ENCODE data around the gene ZBTB18. TPM values are rescaled to one million over a fixed set of nuclear protein-coding genes. Genes with fewer than 3 reads are reported as not detected.

The ZBTB18 gene
- total and polyA plus RNA-seq, 4 donors: 27.6 to 49.7 (median 33.9) TPM

DNA sequence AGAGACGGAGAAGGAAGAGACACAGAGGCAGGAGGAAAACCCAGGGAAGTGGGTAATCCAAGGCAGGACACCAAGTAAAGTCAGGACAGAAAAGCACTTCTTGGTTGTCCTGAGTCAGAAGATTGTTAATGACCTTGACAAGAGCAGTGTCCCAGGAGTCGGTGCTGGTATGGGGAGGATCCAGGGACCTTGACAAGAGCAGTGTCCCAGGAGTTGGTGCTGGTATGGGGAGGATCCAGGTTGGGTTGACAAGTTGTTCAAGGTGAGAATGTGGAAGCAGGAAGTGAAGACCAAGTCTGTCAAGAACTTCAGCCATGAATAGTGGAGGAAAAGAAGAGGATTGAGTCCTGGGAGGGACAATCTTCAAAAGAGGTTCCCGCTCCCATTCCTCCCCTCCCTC, 31.9 kb downstream of the ZBTB18 start:
- H3K27ac ChIP-seq (ENCODE audit: low read depth, low read length): no peak overlapping the region
- WGBS (ENCODE audit: insufficient coverage): 89% methylated on average over 2 of the region's 3 CpGs
- no peak for DNase-seq (ENCODE audit: low read depth in 4 of 6, low spot score in 6 of 6)

DNA sequence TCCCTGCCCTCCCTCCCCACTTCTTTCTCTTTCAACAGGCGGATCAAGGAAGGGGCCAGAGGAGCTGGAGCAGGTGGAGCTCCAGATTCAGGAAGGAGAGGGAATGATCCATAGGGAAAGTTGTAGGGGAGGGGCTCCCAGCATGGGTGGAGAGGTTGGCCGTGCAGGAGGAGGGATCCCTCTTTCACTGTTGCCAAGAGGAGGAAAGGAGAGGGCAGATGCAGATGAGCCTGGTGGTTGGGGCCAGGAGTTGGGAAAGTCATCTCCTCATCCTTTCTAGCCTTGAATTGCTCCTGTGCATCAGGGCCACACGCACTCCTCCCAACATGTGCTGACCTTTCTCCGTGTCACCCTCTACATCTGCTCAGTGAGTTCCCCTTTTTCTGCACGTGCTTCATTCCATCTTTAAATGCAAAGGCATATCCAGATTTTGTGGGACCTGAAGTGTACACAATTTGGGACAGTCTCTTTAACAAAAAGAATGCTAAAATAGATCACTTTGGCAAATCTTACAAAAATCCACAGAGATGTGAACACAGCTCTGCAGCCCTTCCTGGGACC, 32.4 kb downstream of the ZBTB18 start:
- no peak overlapping the region for H3K27ac ChIP-seq (ENCODE audit: low read depth, low read length)
- no peak for DNase-seq (ENCODE audit: low read depth in 4 of 6, low spot score in 6 of 6)
- 83% methylated on average over 3 of the region's 5 CpGs for WGBS (ENCODE audit: insufficient coverage)

More for the DNA sequence above, 31.9 kb downstream of the ZBTB18 start:
- Histone ChIP-seq H3K4me3 (ENCODE audit: low read depth, low read length) (no peak overlapping the region), H3K9me3 (ENCODE audit: control insufficient read depth, insufficient read depth, low read length) (no peaks in the 10 kb centered on the region), H3K27me3 (ENCODE audit: control insufficient read depth, insufficient read depth, low read length) (no peaks in the 10 kb centered on the region), H3K4me1 (ENCODE audit: control insufficient read depth, insufficient read depth, low read length) (peaks cover 3% of the 10 kb centered on the region), H3K36me3 (ENCODE audit: control insufficient read depth, insufficient read depth, low read length) (no peaks in the 10 kb centered on the region)

DNA sequence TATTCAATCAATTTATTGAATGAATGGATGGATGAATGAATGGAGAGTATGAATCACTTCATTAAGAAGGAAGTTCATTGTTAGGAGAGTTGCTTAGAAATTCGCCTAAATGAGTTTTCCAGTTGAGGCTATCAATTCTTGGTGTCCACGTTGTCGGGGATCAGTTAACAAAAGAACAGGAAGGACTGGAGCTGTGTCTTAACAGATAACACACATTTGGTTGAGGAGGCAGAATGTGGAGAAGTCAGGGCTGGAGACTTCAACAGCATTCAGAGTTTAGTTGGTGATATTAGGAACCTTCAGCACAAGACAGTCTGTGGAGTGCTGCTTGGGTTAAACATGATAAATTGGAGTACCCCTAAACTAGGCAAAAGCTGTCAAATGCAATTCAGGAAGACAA, 33.7 kb downstream of the ZBTB18 start:
- no peak overlapping the region for H3K4me3 ChIP-seq (ENCODE audit: low read depth, low read length)
- H3K27ac ChIP-seq (ENCODE audit: low read depth, low read length): no peak overlapping the region
- H3K27me3 ChIP-seq (ENCODE audit: control insufficient read depth, insufficient read depth, low read length): no peaks in the 10 kb centered on the region
- no peaks in the 10 kb centered on the region for H3K9me3 ChIP-seq (ENCODE audit: control insufficient read depth, insufficient read depth, low read length)
- DNase-seq (ENCODE audit: low read depth in 4 of 6, low spot score in 6 of 6): no peak
- no peaks in the 10 kb centered on the region for H3K36me3 ChIP-seq (ENCODE audit: control insufficient read depth, insufficient read depth, low read length)
- WGBS (ENCODE audit: insufficient coverage): 39% methylated on average over 3 of the region's 3 CpGs
- H3K4me1 ChIP-seq (ENCODE audit: control insufficient read depth, insufficient read depth, low read length): peaks cover 3% of the 10 kb centered on the region

More for the DNA sequence above, 32.4 kb downstream of the ZBTB18 start:
- H3K9me3 ChIP-seq (ENCODE audit: control insufficient read depth, insufficient read depth, low read length): no peaks in the 10 kb centered on the region
- no peaks in the 10 kb centered on the region for H3K36me3 ChIP-seq (ENCODE audit: control insufficient read depth, insufficient read depth, low read length)
- no peak overlapping the region for H3K4me3 ChIP-seq (ENCODE audit: low read depth, low read length)
- H3K27me3 ChIP-seq (ENCODE audit: control insufficient read depth, insufficient read depth, low read length): no peaks in the 10 kb centered on the region
- peaks cover 3% of the 10 kb centered on the region for H3K4me1 ChIP-seq (ENCODE audit: control insufficient read depth, insufficient read depth, low read length)

DNA sequence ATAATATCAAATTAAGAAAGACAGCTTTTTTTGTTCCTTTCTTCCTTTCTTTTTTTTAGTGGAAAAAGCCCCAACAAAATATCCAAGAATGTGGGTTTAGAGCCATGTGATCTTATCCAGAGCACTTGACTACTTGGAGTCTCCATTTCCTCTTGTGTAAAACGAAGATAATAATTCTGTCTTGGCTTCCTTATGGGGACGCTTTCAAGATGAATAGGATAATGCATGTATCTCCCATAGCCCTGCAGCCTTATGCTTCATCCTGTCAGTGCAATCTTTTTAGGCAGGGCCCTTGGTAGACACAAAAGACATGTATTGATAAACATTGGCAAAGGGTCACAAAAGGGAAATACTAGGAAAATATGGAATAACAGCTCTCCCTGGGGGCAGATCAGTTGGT, 34.8 kb downstream of the ZBTB18 start:
- 100% methylated on average over 2 of the region's 2 CpGs for WGBS (ENCODE audit: insufficient coverage)
- no peaks in the 10 kb centered on the region for H3K36me3 ChIP-seq (ENCODE audit: control insufficient read depth, insufficient read depth, low read length)

DNA sequence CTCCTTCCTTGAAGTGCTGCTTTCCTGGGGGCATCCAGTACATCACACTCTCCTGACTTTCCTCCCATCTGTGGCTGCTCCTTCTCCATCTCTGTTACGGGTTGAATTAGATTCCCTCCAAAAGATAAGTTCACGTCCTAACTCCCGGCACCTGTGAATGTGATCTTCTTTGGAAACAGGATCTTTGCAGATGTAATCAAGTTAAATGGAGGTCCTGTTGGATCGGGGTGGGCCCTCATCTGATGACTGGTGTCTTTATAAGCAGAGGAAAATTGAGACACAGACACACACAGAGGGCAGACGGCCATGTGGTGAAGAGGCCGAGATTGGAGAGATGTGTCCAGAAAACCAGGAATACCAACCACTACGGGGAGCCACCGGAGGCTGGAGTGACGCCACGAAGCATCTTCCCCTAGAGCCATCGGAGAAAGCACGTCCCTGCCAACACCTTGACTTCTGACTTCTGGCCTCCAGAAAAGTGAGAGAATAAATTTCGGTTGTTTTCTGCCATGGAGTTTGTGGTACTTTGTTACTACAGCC, 36.0 kb downstream of the ZBTB18 start:
- DNase-seq (ENCODE audit: low read depth in 4 of 6, low spot score in 6 of 6): no peak
- 89% methylated on average over 8 of the region's 13 CpGs for WGBS (ENCODE audit: insufficient coverage)

More for the DNA sequence above, 34.8 kb downstream of the ZBTB18 start:
- Histone ChIP-seq H3K9me3 (ENCODE audit: control insufficient read depth, insufficient read depth, low read length) (no peaks in the 10 kb centered on the region), H3K27ac (ENCODE audit: low read depth, low read length) (no peak overlapping the region), H3K4me3 (ENCODE audit: low read depth, low read length) (no peak overlapping the region), H3K4me1 (ENCODE audit: control insufficient read depth, insufficient read depth, low read length) (no peaks in the 10 kb centered on the region), H3K27me3 (ENCODE audit: control insufficient read depth, insufficient read depth, low read length) (peaks cover 2% of the 10 kb centered on the region)
- DNase-seq (ENCODE audit: low read depth in 4 of 6, low spot score in 6 of 6): no peak

DNA sequence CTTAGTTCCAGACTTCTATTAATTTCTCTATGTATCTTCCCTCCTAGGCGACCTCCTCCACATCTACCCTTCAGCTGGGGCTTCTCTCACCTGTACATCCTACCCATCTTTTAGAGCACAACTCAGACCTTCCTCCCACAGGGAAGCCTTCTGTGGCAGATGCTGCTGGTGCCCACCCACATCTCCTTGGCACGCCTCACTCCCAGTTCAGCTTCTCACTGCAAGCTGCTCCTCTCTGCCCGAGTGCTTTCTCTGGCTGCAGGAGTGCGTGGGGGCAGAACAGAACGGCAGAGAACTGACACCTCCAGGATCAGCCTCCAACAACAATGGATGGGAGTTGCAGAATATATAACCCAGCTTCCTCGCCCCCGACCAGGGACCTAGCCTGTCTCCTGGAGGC, 36.5 kb downstream of the ZBTB18 start:
- no peak overlapping the region for H3K4me3 ChIP-seq (ENCODE audit: low read depth, low read length)
- no peak overlapping the region for H3K27ac ChIP-seq (ENCODE audit: low read depth, low read length)
- WGBS (ENCODE audit: insufficient coverage): 75% methylated on average over 6 of the region's 7 CpGs
- no peak for DNase-seq (ENCODE audit: low read depth in 4 of 6, low spot score in 6 of 6)
- H3K4me1 ChIP-seq (ENCODE audit: control insufficient read depth, insufficient read depth, low read length): no peaks in the 10 kb centered on the region
- H3K27me3 ChIP-seq (ENCODE audit: control insufficient read depth, insufficient read depth, low read length): peaks cover 2% of the 10 kb centered on the region
- H3K36me3 ChIP-seq (ENCODE audit: control insufficient read depth, insufficient read depth, low read length): no peaks in the 10 kb centered on the region
- H3K9me3 ChIP-seq (ENCODE audit: control insufficient read depth, insufficient read depth, low read length): no peaks in the 10 kb centered on the region

More for the DNA sequence above, 36.0 kb downstream of the ZBTB18 start:
- no peak overlapping the region for H3K27ac ChIP-seq (ENCODE audit: low read depth, low read length)
- H3K9me3 ChIP-seq (ENCODE audit: control insufficient read depth, insufficient read depth, low read length): no peaks in the 10 kb centered on the region
- H3K27me3 ChIP-seq (ENCODE audit: control insufficient read depth, insufficient read depth, low read length): peaks cover 2% of the 10 kb centered on the region
- no peaks in the 10 kb centered on the region for H3K4me1 ChIP-seq (ENCODE audit: control insufficient read depth, insufficient read depth, low read length)
- no peak overlapping the region for H3K4me3 ChIP-seq (ENCODE audit: low read depth, low read length)
- no peaks in the 10 kb centered on the region for H3K36me3 ChIP-seq (ENCODE audit: control insufficient read depth, insufficient read depth, low read length)

DNA sequence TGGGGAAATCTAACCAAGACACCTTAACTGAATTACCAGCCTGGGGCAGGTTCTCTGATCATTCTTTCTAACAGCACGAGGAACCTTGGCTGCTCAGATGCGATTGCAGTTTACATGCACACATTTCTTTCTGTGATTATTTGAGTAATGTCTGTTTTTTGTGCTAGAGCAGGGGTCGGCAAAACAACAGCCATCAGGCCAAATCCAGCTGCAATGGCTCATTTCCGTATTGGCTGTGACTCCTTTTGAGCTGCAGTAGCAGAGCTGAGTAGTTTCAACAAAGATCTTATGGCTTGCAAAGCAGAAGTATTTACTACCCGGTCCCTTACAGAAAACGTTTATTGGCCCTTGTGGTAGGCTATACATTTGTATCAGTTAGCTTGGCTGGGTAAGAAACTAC, 37.1 kb downstream of the ZBTB18 start:
- Histone ChIP-seq H3K4me1 (ENCODE audit: control insufficient read depth, insufficient read depth, low read length) (no peaks in the 10 kb centered on the region), H3K27me3 (ENCODE audit: control insufficient read depth, insufficient read depth, low read length) (peaks cover 2% of the 10 kb centered on the region), H3K36me3 (ENCODE audit: control insufficient read depth, insufficient read depth, low read length) (no peaks in the 10 kb centered on the region), H3K27ac (ENCODE audit: low read depth, low read length) (no peak overlapping the region), H3K9me3 (ENCODE audit: control insufficient read depth, insufficient read depth, low read length) (no peaks in the 10 kb centered on the region), H3K4me3 (ENCODE audit: low read depth, low read length) (no peak overlapping the region)
- WGBS (ENCODE audit: insufficient coverage): 80% methylated on average over 4 of the region's 6 CpGs
- no peak for DNase-seq (ENCODE audit: low read depth in 4 of 6, low spot score in 6 of 6)

DNA sequence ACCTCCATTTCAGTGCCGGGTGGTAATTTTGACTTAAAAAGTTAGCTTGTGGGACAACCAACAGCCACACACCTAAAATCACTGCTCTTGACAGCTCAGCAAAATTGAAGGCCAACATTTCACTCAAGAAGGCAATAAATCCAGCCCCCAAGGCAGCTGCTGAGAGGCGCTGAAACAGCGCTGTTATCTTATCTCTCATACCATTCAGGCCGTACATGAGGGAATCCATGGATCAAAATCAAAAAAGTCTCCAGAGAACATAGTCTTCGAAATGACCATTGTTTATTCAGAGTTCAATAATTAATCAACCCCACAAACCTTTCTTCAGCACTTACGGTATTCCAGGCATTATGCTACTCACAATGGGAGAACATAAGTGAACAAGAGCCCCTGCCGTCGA, 38.5 kb downstream of the ZBTB18 start:
- Histone ChIP-seq H3K9me3 (ENCODE audit: control insufficient read depth, insufficient read depth, low read length) (no peaks in the 10 kb centered on the region), H3K4me3 (ENCODE audit: low read depth, low read length) (no peak overlapping the region), H3K36me3 (ENCODE audit: control insufficient read depth, insufficient read depth, low read length) (no peaks in the 10 kb centered on the region), H3K4me1 (ENCODE audit: control insufficient read depth, insufficient read depth, low read length) (no peaks in the 10 kb centered on the region), H3K27ac (ENCODE audit: low read depth, low read length) (no peak overlapping the region), H3K27me3 (ENCODE audit: control insufficient read depth, insufficient read depth, low read length) (peaks cover 2% of the 10 kb centered on the region)
- no peak for DNase-seq (ENCODE audit: low read depth in 4 of 6, low spot score in 6 of 6)
- 47% methylated on average over 5 of the region's 8 CpGs for WGBS (ENCODE audit: insufficient coverage)

DNA sequence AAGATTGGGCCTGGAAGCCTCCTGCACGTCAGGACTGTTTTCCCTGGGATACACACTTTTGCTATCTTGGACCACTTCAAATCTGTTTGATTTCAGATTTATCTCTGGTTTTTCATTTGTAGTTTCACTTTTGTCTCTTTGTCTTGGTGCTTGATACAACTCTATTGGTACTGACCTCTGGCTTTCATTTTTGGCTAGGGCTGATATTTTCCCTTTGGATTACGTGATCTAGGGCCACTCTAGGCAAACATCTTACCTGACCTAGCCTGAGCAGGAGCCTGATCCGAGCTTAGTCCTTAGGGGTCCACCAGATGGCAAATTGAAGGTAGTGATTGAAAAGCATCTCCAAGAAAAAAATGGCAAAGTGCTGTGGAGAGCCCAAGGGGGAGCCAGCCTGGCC, 39.6 kb downstream of the ZBTB18 start:
- Histone ChIP-seq H3K27ac (ENCODE audit: low read depth, low read length) (no peak overlapping the region), H3K36me3 (ENCODE audit: control insufficient read depth, insufficient read depth, low read length) (no peaks in the 10 kb centered on the region), H3K9me3 (ENCODE audit: control insufficient read depth, insufficient read depth, low read length) (no peaks in the 10 kb centered on the region), H3K4me1 (ENCODE audit: control insufficient read depth, insufficient read depth, low read length) (no peaks in the 10 kb centered on the region), H3K27me3 (ENCODE audit: control insufficient read depth, insufficient read depth, low read length) (peaks cover 2% of the 10 kb centered on the region), H3K4me3 (ENCODE audit: low read depth, low read length) (no peak overlapping the region)
- WGBS (ENCODE audit: insufficient coverage): 80% methylated on average over 1 of the region's 3 CpGs
- DNase-seq (ENCODE audit: low read depth in 4 of 6, low spot score in 6 of 6): no peak

DNA sequence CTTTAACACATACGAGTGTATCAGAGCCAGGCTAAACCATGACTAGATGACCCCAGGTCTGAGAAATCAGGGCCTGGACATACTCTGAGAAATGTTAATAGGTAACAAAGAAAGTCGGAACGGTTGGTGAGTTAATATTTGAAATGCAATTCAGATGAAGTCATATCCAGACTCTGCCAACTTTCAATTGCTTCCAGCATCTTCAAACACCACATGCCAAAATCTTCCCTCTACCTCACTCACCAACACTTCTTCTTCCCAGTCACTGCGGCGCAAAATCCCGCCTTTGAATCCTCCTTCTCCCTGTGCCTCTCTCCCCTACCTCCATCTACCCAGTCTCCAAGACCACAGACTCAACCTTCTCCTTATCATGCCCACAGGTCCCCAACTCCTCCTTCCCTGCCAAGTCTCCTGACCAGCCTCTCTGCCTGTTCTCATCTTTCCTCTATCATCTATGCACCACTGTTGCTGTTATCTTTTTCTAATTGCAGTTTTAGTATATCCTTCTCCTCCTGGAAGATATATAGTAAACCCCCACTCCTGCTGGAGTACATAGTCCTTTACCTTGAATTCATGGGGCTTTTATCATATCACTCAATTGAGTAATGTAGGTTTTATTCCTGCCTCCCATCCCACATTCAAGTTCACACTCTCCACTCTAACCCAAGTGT, 41.3 kb downstream of the ZBTB18 start:
- H3K4me1 ChIP-seq (ENCODE audit: control insufficient read depth, insufficient read depth, low read length): peaks cover 5% of the 10 kb centered on the region

More for the DNA sequence above, 41.3 kb downstream of the ZBTB18 start:
- Histone ChIP-seq H3K27me3 (ENCODE audit: control insufficient read depth, insufficient read depth, low read length) (peaks cover 4% of the 10 kb centered on the region), H3K36me3 (ENCODE audit: control insufficient read depth, insufficient read depth, low read length) (no peaks in the 10 kb centered on the region), H3K27ac (ENCODE audit: low read depth, low read length) (no peak overlapping the region), H3K9me3 (ENCODE audit: control insufficient read depth, insufficient read depth, low read length) (no peaks in the 10 kb centered on the region), H3K4me3 (ENCODE audit: low read depth, low read length) (no peak overlapping the region)
- DNase-seq (ENCODE audit: low read depth in 4 of 6, low spot score in 6 of 6): no peak
- WGBS (ENCODE audit: insufficient coverage): 85% methylated on average over 4 of the region's 6 CpGs

Measured in spinal cord (tissue), 10 donors.